BLaER1 treated with 17β-estradiol and CSF1 and Interleukin-3, amounts not matched to agents 10 nM and 100 nM (cell line): Measurements from ENCODE around the gene KIAA0753.

Experiments used
- H3K27ac ChIP-seq, 11 experiments: shearing (Covaris generic); formaldehyde crosslinking; 2 replicates each; pipeline ENCODE4 v1.8.1; 2022
- H3K27me3 ChIP-seq, 11 experiments: shearing (Covaris generic); formaldehyde crosslinking; 2 replicates each; pipeline ENCODE4 v1.8.1; 2022
- H3K36me3 ChIP-seq, 11 experiments: shearing (Covaris generic); formaldehyde crosslinking; 2 replicates each; pipeline ENCODE4 v1.8.1; 2022
- H3K4me1 ChIP-seq, 10 experiments: shearing (Covaris generic); formaldehyde crosslinking; 2 replicates each; pipeline ENCODE4 v1.8.1; 2022
- H3K4me2 ChIP-seq, 11 experiments: shearing (Covaris generic); formaldehyde crosslinking; 2 replicates each; pipeline ENCODE4 v1.8.1; 2022
- H3K4me3 ChIP-seq, 10 experiments: shearing (Covaris generic); formaldehyde crosslinking; 2 replicates each; pipeline ENCODE4 v1.8.1; 2022
- H3K9ac ChIP-seq, 11 experiments: shearing (Covaris generic); formaldehyde crosslinking; 2 replicates each; pipeline ENCODE4 v1.8.1; 2022
- H3K9me3 ChIP-seq, 11 experiments: shearing (Covaris generic); formaldehyde crosslinking; replicated peaks in 1 of 11; 2 replicates each; pipeline ENCODE4 v1.8.1; 2022
- H4K20me1 ChIP-seq, 11 experiments: shearing (Covaris generic); formaldehyde crosslinking; 2 replicates each; pipeline ENCODE4 v1.8.1; 2022
- Cebpa-rat ChIP-seq, 11 experiments: shearing (Covaris generic); IDR thresholded peaks; 2 replicates each; pipeline ENCODE4 v1.8.1; 2022

KIAA0753 gene

GRCh38 chr17:6681671-6682070, 41.2 kb upstream of the KIAA0753 start:
- peaks cover 12 to 47% (median 32%) of the 10 kb centered on the region in 10 experiments for H3K4me1 ChIP-seq
- peaks cover 29 to 63% (median 39%) of the 10 kb centered on the region in 11 experiments for H3K27me3 ChIP-seq
- TF ChIP-seq Cebpa-rat (IDR thresholded peaks at IDR 0.05) = no peak
- H4K20me1 ChIP-seq = peaks cover 0 to 22% (median 16%) of the 10 kb centered on the region in 11 experiments; a peak in 17 of 22 replicates
- H3K9me3 ChIP-seq = 0 out of 22 replicates have a peak, but pooled peaks cover 0 to 9% (median 0%) of the 10 kb centered on the region in 11 experiments
- no peak overlapping the region for H3K27ac ChIP-seq
- H3K9ac ChIP-seq = no peak overlapping the region
- peak overlapping the region in 5 of 11 experiments; percentile 25 to 72 (median 53); a peak in 6 of 22 replicates for H3K4me2 ChIP-seq
- H3K4me3 ChIP-seq = no peak overlapping the region
- no peaks in the 10 kb centered on the region for H3K36me3 ChIP-seq

GRCh38 chr17:6681176-6681575, 40.7 kb upstream of the KIAA0753 start:
- Histone ChIP-seq H4K20me1 (peaks cover 0 to 27% (median 21%) of the 10 kb centered on the region in 11 experiments; a peak in 17 of 22 replicates), H3K4me1 (peaks cover 12 to 48% (median 33%) of the 10 kb centered on the region in 10 experiments), H3K9me3 (0 out of 22 replicates have a peak, but pooled peaks cover 0 to 9% (median 0%) of the 10 kb centered on the region in 11 experiments), H3K9ac (no peak overlapping the region), H3K4me3 (no peak overlapping the region), H3K4me2 (peak overlapping the region in 7 of 11 experiments; percentile 16 to 72 (median 35); a peak in 7 of 22 replicates), H3K36me3 (no peaks in the 10 kb centered on the region), H3K27me3 (peaks cover 34 to 65% (median 44%) of the 10 kb centered on the region in 11 experiments), H3K27ac (no peak overlapping the region)
- no peak for TF ChIP-seq Cebpa-rat (IDR thresholded peaks at IDR 0.05)

GRCh38 chr17:6679241-6679640, 38.7 kb upstream of the KIAA0753 start:
- Histone ChIP-seq H3K9me3 (0 out of 22 replicates have a peak, but pooled peaks cover 0 to 9% (median 0%) of the 10 kb centered on the region in 11 experiments), H4K20me1 (peaks cover 0 to 44% (median 24%) of the 10 kb centered on the region in 11 experiments; a peak in 17 of 22 replicates), H3K9ac (no peak overlapping the region), H3K4me3 (no peak overlapping the region), H3K4me2 (peak overlapping the region in 7 of 11 experiments; percentile 49 to 72 (median 60); a peak in 9 of 22 replicates), H3K36me3 (no peaks in the 10 kb centered on the region), H3K4me1 (peaks cover 12 to 56% (median 35%) of the 10 kb centered on the region in 10 experiments), H3K27ac (no peak overlapping the region), H3K27me3 (peaks cover 49 to 84% (median 61%) of the 10 kb centered on the region in 11 experiments)
- no peak for TF ChIP-seq Cebpa-rat (IDR thresholded peaks at IDR 0.05)

- no peak overlapping the region for H3K27ac ChIP-seq
- no peak overlapping the region for H3K4me3 ChIP-seq
- H3K4me1 ChIP-seq = peaks cover 12 to 56% (median 35%) of the 10 kb centered on the region in 10 experiments
- TF ChIP-seq Cebpa-rat (IDR thresholded peaks at IDR 0.05) = no peak
- peak overlapping the region; percentile 52 to 82 (median 69) for H3K4me2 ChIP-seq
- no peaks in the 10 kb centered on the region for H3K36me3 ChIP-seq
- peaks cover 0 to 45% (median 24%) of the 10 kb centered on the region in 11 experiments; a peak in 17 of 22 replicates for H4K20me1 ChIP-seq
- no peak overlapping the region for H3K9ac ChIP-seq
- 0 out of 22 replicates have a peak, but pooled peaks cover 0 to 7% (median 0%) of the 10 kb centered on the region in 11 experiments for H3K9me3 ChIP-seq
- peaks cover 49 to 88% (median 62%) of the 10 kb centered on the region in 11 experiments for H3K27me3 ChIP-seq
Measured at GRCh38 chr17:6677946-6678345, 37.4 kb upstream of the KIAA0753 start.

GRCh38 chr17:6677158-6677831, 36.8 kb upstream of the KIAA0753 start:
- Histone ChIP-seq H3K4me3 (no peak overlapping the region), H3K27ac (no peak overlapping the region), H3K36me3 (no peaks in the 10 kb centered on the region), H3K27me3 (peaks cover 49 to 85% (median 62%) of the 10 kb centered on the region in 11 experiments), H3K4me1 (peaks cover 12 to 56% (median 35%) of the 10 kb centered on the region in 10 experiments), H4K20me1 (peaks cover 0 to 45% (median 24%) of the 10 kb centered on the region in 11 experiments; a peak in 17 of 22 replicates), H3K9ac (peak overlapping the region in 2 of 11 experiments; percentile 23 to 29; a peak in 2 of 22 replicates), H3K9me3 (0 out of 22 replicates have a peak, but pooled peaks cover 0 to under 1% (median 0%) of the 10 kb centered on the region in 11 experiments), H3K4me2 (peak overlapping the region; percentile 52 to 82 (median 69))
- no peak for TF ChIP-seq Cebpa-rat (IDR thresholded peaks at IDR 0.05)

- H3K4me2 ChIP-seq = peak overlapping the region; percentile 52 to 82 (median 69)
- no peak overlapping the region for H3K9ac ChIP-seq
- no peaks in the 10 kb centered on the region for H3K9me3 ChIP-seq
- H3K36me3 ChIP-seq = no peaks in the 10 kb centered on the region
- TF ChIP-seq Cebpa-rat (IDR thresholded peaks at IDR 0.05) = no peak
- no peak overlapping the region for H3K4me3 ChIP-seq
- H3K27ac ChIP-seq = no peak overlapping the region
- peaks cover 12 to 55% (median 35%) of the 10 kb centered on the region in 10 experiments for H3K4me1 ChIP-seq
- H4K20me1 ChIP-seq = peaks cover 0 to 45% (median 24%) of the 10 kb centered on the region in 11 experiments; a peak in 17 of 22 replicates
- peaks cover 49 to 80% (median 62%) of the 10 kb centered on the region in 11 experiments for H3K27me3 ChIP-seq
Measured at GRCh38 chr17:6676802-6677157, 36.3 kb upstream of the KIAA0753 start.

GRCh38 chr17:6675201-6675825, 34.8 kb upstream of the KIAA0753 start:
- H3K36me3 ChIP-seq = no peaks in the 10 kb centered on the region
- peaks cover 0 to 45% (median 24%) of the 10 kb centered on the region in 11 experiments; a peak in 17 of 22 replicates for H4K20me1 ChIP-seq
- H3K4me1 ChIP-seq = peaks cover 12 to 41% (median 30%) of the 10 kb centered on the region in 10 experiments
- peaks cover 49 to 65% (median 58%) of the 10 kb centered on the region in 11 experiments for H3K27me3 ChIP-seq
- H3K9ac ChIP-seq = no peak overlapping the region
- H3K4me2 ChIP-seq = peak overlapping the region in 6 of 11 experiments; percentile 1 to 25 (median 16); a peak in 4 of 22 replicates
- no peak overlapping the region for H3K4me3 ChIP-seq
- no peak for TF ChIP-seq Cebpa-rat (IDR thresholded peaks at IDR 0.05)
- no peak overlapping the region for H3K27ac ChIP-seq
- no peaks in the 10 kb centered on the region for H3K9me3 ChIP-seq

GRCh38 chr17:6674586-6674985, 34.1 kb upstream of the KIAA0753 start:
- Histone ChIP-seq H3K4me2 (no peak overlapping the region), H4K20me1 (peaks cover 0 to 45% (median 24%) of the 10 kb centered on the region in 11 experiments; a peak in 17 of 22 replicates), H3K27ac (no peak overlapping the region), H3K9ac (no peak overlapping the region), H3K27me3 (peaks cover 44 to 58% (median 51%) of the 10 kb centered on the region in 11 experiments), H3K9me3 (no peaks in the 10 kb centered on the region), H3K4me3 (no peak overlapping the region), H3K4me1 (peaks cover 12 to 33% (median 23%) of the 10 kb centered on the region in 10 experiments), H3K36me3 (no peaks in the 10 kb centered on the region)
- TF ChIP-seq Cebpa-rat (IDR thresholded peaks at IDR 0.05) = no peak
